Globus pallidus (tissue), 1 donor: ENCODE data around the gene TRAPPC10.

Experiments
- DNase-seq: peaks from one replicate; pipeline ENCODE4 v3.0.0-alpha.2; 2015; ENCODE audit warnings: low spot score

TRAPPC10 gene

DNA sequence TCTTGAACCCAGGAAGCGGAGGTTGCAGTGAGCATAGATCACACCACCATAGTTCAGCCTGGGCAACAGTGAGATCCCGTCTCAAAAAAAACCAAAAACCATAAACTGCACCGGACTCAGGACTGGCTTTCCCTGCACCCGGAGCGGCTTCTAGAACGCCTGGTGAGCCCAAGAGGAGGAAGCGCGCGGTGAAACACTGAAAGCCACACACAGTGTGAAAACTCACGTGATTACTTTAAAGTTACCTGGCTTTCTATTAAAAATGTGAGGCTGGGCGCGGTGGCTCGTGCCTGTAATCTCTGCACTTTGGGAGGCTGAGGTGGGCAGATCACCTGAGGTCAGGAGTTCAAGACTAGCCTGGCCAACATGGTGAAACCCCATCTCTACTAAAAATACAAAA, 7.0 kb upstream of the TRAPPC10 start:
- DNase-seq, result no peak

DNA sequence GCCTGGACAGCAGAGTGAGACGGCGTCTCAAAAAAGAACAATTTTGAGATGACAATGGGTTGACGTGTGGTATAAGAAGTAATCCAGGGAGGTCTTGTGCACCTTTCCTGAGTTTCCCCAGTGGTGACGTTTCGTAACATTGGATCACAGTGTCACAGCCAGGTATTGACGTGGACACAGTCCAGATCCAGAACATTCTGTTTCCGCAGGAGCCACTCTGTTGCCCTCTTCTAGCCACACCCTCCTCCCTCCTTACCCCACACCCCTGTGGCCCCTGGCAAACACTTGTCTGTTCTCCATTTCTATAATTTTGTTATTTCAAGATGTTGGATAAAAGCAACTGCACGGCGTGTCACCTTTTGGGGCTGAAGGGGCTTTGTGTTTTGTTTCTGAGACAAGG, 6.5 kb upstream of the TRAPPC10 start:
- no peak for DNase-seq

DNA sequence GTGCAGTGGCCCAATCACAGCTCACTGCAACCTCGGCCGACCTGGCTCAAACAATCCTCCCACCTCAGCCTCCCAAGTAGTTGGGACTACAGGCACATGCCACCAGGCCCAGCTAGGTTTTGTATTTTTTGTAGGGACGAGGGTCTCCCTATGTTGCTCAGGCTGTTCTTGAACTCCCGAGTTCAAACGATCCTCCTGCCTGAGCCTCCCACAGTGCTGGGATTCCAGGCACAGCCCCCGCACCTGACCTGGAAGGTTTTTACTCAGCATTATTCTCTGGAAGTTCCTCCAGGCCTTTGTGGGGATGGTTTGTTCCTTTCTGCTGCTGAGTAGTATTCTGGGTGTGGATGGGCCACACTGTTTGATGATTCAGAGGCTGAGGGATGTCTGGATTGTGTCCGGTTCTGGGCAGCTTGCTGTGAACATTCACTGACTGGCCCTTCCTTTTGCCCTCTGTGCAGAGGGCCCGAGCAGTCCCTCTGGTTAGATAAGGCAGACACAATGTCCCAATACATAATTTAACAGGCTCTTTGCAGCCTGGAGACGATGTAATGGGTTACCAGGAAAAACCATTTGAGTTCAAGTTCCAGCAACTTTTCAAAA, 6.0 kb upstream of the TRAPPC10 start:
- DNase-seq, result no peak

DNA sequence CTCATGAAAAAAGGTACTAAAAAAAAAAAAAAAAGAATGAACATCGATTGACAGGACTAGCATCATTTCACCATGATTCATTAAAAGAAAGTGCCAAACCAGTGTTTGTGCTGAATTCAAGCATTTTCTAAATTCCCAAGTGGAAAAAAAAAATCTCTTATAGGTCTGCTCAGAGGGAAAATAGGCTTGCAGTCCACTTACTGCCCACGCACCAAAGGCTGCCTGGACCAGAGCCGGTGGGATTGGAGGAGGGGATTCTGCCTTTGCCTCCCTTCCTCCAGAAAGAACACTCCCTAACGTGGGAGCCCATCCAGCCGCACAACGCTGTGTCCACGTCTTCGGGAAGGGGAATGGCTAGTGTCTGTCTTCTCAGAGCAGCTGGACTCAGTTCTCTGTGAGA, 5.5 kb upstream of the TRAPPC10 start:
- DNase-seq, result no peak

DNA sequence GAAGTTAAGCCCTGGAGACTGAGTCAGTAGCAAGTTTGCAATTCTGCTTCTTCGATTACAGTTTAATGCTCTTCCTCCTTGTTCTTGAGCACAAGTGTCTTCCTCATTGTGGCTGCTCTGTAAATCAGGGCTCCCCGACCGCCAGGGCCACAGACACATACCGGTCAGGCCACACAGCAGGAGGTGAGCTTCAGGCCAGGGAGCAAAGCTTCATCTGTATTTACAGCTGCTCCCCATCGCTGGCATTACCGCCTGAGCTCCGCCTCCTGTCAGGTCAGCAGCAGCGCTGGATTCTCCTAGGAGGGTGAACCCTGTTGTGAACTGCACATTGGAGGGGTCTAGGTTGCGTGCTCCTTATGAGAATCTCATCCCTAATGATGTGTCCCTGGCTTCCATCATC, 1.7 kb upstream of the TRAPPC10 start:
- DNase-seq, result no peak

DNA sequence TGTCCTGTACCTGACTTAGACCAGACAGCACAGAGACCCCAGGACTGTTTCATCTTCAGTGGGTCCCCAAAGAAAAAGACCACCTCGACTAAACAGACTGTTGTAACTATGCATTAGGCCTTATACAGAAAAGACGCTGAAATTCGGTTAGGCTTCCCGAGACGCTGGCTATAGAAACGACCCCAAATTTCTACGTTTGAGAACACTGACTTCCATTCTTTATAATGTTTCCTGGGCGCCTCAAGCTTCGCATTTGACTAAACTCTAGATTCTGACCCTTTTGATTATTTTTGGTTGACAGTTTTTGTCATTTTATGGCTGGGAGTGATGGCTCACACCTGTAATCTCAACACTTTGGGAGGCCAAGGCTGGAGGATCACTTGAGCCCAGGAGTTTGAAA, 986 bp upstream of the TRAPPC10 start:
- DNase-seq, result no peak

DNA sequence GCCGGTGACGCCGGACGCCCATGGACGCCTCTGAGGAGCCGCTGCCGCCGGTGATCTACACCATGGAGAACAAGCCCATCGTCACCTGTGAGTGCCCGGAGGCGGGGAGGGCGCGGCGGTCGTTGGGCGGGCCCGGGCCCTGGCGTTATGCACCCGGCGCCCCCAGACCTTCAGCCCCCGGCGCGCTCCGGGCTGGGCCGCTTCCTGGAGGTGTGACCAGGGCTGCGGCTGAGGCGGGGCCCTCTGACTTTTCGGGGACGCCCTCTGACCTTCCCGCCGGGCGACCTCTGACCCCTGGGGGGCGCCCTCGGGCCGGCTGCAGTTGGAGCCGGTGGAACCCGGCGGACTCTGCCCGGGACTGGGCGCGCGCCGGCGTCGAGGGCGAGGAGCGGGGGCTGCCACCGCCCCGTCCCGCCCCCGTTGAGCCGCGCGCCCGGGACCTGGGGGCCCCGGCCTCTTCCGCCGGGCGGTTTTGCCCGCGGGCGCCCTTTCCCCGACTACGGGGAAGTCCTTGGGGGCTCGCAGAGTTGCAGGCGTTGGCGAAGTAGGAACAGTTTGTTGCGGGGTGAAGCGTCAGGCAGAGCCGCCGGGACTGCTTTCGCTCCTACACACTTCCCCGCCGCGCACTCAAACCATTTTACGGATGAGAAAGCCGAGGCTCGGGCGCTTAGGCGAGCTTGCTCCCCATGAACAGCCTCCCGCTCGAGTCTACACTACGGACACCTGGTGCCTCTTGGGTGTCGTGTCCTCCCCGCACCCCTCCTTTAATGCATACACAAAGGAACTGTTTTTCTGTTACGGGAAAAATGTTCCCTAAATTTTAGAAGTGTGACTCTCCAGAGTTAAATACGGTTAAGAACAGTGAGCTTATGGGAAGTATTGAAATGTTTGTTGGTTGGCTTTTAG, 618 bp downstream of the TRAPPC10 start:
- peak; percentile 60 for DNase-seq

DNA sequence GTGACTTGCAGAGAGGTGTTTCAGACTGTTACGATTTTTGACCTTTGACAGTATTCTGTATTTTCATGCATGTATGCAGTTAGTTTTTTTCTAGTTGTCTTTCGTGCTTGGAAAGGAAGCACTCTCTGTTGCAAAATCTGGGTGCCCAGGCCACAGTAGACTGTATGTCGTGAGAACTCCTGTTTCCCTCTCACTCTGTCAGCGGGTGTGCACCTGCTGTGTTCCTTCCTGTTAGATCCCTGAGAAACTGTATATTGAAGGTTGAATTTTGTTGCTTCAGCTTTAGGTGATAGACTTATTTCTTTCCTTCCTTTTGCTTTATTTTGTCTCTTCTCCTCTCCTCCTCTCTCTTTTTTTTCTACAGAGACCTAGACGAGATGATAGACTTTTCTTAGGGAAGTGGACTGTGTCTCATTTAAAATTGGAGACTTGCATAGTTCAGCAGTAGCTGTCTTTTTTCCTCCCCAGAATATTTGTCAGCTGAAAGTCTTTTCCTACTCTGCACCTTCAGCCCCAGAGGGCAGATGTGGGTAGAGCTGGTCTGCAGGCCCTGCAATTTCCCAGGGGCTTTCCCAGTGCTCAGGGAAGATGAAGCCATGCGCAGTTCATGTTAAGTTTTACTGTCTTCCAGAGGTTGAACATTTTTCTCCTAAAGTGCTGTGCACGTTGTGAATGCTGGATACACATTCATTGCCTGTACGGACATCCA, 1.4 kb downstream of the TRAPPC10 start:
- DNase-seq, result no peak

DNA sequence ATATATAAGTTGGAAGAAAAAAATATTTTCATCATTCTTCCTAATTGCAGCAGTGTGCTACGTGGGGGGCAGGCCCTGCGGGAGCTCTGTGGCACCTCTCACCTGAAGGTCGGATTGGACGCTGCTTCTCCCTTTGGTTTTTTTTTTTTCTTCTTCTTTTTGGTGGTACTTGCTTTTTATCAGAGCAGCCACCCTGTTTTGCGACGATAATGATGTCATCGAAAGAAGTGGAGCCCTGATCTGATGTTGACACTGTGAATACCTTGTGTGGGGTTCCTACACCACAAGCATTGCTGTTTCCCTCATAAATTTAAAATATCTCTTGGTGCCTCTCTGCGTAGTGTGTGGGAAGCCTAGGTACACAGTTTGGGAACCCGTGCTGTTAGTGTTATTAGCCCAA, 5.5 kb downstream of the TRAPPC10 start:
- DNase-seq, result no peak

DNA sequence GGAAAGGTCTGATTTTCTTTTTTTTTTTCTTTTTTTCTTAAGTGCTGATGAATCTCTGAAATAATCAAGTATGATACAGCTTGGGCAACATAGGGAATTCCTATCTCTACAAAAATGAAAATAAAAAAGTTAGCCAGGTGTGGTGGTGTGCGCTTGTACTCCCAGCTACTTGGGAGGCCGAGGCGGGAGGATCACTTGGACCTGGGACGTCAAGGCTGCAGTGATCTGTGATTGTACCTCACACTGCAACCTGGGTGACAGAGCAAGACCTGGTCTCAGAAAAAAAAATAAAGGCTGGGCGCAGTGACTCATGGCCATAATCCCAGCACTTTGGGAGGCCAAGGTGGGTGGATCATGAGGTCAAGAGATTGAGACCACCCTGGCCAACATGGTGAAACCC, 6.0 kb downstream of the TRAPPC10 start:
- DNase-seq, result no peak

DNA sequence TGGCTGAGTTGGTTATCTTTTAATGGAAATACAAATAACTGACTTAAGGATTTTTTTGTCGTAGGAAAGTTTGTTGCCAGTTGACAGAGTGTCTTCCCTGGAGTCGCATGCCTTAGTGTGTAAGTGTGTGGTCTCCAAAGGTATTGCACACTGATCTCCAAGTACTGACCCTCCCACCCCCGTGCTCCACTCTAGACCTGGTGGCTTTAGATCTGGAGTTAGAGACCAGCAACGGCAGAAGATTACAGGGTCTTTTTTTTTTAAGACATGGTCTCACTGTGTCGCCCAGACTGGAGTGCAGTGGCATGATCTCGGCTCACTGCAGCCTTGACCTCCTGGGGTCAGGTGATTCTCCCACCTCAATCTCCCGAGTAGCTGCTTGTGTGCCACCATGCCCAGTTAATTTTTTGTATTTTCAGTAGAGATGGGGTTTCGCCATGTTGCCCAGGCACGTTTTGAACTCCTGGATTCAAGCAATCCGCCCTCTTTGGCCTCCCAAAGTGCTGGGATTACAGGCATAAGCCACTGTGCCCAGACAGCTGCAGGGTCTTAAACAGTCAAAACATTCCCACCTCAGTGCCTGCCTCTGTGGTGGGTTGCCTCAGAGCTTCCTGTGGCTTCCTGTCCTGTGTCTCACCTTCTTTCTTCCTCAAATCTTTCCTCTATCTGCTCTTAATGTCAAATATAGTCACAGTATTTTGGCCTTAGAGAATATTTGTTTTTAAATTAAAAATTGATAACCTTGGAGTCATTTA, 6.9 kb downstream of the TRAPPC10 start:
- DNase-seq, result no peak

DNA sequence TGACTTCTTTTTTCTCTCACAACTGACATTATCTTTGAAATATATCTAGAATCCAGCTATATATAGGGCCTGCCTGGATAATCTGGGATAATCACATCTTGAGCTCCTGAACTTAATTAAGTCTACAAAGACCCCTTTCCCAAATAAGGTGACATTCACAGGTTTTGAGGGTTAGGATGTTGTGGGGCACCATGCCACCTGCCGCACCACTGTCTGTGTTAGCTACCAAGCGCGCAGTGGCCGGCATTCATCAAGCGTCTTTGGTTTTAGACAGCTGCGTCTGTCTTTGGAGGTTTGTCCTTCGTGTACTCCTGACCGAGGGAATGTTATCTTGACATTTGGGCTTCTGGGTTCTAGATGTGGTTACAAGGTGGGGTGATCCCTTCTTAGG, 7.5 kb downstream of the TRAPPC10 start:
- DNase-seq, result no peak

DNA sequence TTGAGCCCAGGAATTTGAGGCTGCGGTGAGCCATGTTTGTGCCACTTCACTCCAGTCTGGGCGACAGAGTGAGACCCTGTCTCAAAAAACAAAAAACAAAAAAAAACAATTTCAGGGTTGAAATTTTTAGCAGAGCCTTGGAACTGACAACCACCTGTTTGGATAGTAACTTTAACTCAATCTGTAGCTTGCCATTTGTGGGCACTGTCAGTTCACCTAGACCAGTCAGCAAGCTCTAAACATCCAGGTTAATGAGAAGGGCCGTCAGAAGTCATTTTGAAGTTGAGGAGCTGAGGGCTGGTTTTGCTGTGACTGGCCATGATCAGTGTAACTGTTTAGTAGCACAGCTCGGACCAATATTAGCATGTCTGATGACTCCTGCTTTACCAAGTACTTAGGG, 8.4 kb downstream of the TRAPPC10 start:
- DNase-seq, result no peak

DNA sequence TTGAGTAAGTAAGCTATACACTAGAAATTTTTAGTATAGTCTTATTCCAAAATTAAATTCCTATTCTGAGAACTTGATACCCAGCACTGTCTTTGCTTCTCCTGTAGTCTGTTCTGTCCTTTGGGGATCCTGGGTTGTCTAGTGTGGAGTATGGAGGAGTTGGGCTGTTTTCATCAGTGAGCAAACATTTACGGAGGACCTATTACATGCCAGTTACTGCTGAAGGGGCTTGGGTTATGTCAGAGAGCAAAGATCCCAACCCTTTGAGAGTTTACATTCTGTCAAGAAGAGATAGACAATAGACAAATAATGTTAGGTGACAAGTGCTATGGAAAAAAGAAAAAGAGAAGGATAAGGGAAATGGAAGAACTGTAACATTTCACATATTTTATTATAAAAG, 9.0 kb downstream of the TRAPPC10 start:
- no peak for DNase-seq

DNA sequence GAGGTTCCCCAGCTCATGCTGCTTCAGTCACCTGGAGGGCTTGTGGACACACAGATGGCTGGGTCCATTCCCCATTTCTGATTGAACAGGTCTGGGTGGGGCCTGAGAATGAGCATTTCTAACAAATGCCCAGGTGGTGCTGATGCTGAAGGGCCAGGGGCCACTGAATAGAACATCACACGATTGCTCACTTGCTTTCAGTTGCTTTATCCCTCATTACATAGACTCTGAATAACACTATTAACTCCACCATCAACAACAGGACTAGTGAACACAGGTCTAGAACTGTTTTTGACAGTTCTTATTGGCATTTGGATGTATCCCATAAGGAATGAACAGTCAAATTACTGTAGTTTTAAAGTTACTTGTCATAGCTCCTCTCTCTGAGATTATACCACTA, 12.1 kb downstream of the TRAPPC10 start:
- DNase-seq, result no peak

DNA sequence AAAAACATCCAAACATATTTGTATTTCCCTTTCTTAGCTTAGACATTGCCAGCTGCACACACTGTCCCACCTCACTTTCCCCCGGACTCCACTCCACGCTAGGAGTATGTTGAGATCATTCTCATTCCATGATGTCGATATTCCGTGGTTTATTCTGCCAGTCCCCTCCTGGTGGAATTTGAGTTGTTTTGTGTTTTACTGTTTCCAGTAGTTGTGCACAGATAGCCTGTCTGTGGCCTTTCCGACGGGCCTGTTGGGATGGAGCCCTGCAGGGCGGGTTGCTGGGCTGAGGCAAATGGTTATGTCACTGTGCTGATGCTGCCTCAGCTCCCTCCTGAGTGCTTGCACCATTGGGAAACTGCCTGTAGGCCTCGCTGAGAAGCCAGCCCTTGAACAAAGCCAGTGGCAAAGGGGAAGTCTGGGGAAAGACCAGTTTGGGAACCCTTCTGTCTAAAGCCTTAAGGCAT, 12.8 kb downstream of the TRAPPC10 start:
- peak; percentile 82 for DNase-seq

DNA sequence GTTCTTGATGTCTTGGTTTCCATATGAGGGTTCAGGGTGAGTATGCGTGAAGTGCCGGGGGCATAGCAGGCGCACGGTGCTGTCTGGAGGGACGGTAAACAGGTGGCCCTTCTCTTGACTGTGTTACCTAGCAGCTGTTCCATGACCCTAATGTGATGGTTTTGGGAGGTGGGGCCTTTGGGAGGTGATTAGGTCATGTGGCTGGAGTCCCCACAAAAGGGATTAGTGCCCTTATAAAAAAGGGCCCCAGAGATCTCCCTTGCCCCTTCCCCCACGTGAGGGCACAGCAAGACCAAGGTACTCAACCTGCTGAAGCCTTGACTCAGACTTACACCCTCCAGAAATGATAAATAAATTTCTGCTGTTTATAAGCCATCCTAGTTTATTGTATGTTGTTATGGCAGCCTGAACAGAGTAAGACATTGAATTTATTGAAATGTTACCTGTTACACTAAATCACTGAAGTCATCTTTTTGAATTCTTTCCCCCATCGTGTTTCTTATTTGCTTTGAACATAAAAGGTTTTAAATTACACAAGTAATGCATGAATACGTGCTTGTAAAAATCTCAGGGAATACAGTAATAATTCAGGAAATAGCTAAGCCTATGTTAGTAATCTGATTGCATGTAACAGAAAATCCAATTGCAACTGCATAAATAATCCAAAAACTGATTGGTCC, 15.6 kb downstream of the TRAPPC10 start:
- DNase-seq, result no peak

DNA sequence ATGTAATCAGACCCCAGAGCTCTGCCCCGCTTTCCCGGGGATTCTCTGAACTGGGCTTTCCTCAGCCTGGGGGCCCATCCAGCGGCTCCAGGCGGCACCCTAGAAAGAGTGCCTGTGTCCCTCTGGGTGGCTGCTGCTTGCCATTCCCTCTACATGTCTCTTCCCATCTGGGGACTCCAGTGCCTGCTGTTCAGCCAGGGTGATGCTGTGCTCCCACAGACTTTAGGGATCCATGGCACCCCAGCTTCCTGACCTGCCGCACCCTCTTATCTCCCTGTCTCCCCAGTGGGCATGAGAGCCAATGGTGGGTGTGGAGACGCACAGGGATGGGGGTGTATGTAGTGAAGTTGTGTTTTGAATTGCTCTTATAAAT, 16.2 kb downstream of the TRAPPC10 start:
- DNase-seq, result no peak

DNA sequence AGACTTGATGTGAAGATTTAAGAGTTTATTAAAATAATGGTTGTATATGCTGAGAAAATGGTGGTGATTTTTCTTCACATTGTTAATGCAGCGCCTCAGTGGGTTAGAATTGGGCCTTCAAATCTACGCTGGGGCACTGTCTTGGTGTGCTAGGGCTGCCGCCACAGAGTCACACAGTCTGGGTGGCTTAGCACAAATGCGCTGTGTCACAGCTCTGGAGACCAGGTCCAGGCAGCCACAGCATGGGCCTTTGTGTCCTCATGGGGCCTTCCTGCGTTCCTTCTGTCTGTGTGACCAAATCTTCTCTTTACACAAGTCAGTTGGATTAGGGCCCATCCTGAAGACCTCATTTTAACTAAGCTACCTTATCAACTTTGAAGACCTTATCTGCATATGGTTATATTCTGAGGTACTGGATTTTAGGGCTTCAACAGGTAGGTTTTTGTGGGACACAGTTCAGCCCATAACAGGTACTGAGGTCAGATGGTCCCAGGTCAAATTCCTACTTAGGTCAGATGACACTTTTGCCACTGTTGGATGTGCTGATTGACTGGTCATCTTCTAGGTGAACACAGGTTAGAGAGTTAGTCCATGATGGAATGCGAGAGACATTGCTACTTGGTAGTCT, 17.5 kb downstream of the TRAPPC10 start:
- no peak for DNase-seq

DNA sequence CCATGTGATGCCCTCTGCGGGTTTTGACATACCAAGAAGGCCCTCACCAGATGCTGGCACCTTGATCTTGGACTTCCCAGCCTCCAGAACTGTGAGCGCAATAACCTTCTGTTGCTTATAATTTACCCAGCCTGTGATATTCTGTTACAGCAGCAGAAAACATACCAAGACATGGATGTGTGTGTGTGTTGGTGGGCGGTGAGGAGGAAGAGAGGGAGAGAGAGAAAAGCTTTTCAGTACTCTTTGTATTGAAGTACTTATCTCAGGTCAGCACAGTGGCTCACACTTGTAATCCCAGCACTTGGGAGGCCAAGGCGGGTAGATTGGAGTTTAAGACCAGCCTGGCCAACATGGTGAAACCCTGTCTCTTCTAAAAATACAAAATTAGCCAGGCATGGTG, 23.1 kb downstream of the TRAPPC10 start:
- no peak for DNase-seq

DNA sequence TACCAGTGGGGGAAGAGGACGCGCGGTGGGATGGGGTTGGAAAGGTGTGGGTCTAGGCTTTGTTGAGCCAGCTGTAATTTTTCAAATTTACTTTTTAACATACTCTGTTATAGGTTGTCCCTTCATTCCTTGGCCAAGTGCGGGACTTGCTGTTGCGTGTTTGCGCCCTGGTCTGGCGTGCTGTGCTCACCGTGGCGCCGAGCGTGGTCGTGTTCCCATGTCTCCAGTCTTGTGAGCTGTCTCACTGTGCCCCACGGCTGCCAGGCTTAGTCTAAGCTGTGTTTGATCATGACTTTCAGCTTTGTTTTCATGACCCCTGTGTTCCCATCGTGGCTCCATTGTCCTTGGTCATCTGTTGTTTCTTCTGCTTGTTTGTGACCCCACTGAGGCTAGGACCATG, 26.0 kb downstream of the TRAPPC10 start:
- no peak for DNase-seq
